Motor neuron (in vitro differentiated cells): ENCODE results near the gene ARHGDIB. TPM values are rescaled to one million over a fixed set of nuclear protein-coding genes. Genes with fewer than 3 reads are reported as not detected.
A peak's percentile ranks its signal among the peaks of the same experiment; 100 is the strongest.

Source experiments
- ATAC-seq, 8 experiments: fragments of 200-7000 bp; cut with Tn5 transposase; replicated peaks in 6 of 8; 2 replicates each; pipeline ENCODE4 v1.8.0; 2021; ENCODE audit warnings: mild to moderate bottlenecking in 8 of 8, moderate library complexity in 8 of 8
- H3K27ac ChIP-seq, 2 donors: fragments of 250-450 bp; sonication (Bioruptor Pico); 2 replicates each; pipeline ENCODE4 v1.9.0; 2021; ENCODE audit warnings: antibody characterized with exemption in 2 of 2, mild to moderate bottlenecking in 2 of 2, moderate library complexity in 1 of 2
- H3K4me1 ChIP-seq, 2 donors: fragments of 250-450 bp; sonication (Bioruptor Pico); replicated peaks in 1 of 2; 2 replicates each; pipeline ENCODE4 v1.6.1; 2021; ENCODE audit warnings: antibody characterized with exemption in 2 of 2, mild to moderate bottlenecking in 2 of 2, moderate library complexity in 1 of 2
- H3K4me3 ChIP-seq, 5 donors: fragments of 250-450 bp; sonication (Bioruptor Pico); 2 replicates each; pipeline ENCODE4 v1.9.0; 2021; ENCODE audit warnings: antibody characterized with exemption in 5 of 5, mild to moderate bottlenecking in 5 of 5, moderate library complexity in 4 of 5
- WGBS, 10 experiments: fragments of 450-650 bp; shearing (Covaris generic); methylation state at CpG; one replicate each; pipeline ENCODE4 v1.0.0; 2022; 5-methylcytosine and 5-hydroxymethylcytosine counted together
- in situ Hi-C, 9 experiments: fragments of 400-800 bp; cut with MboI; loops; one replicate each; pipeline ENCODE4 v1.15.0; 2021; ENCODE audit warnings: low sequenced_read_pairs in 9 of 9, low pct_unique_long_range_greater_than_20kb in 2 of 9; ENCODE audit not compliant: unreplicated experiment in 9 of 9
- total RNA-seq, 8 experiments: library from RNA; unstranded; fragments of 300-600 nt; gene quantifications; 2 replicates each; pipeline versions ENCODE4 v1.2.3 to v1.2.4, GENCODE V29; 2022

ARHGDIB gene
- total RNA-seq, 8 experiments from 2014 or later, result 0.11 to 6.1 (median 1.2) TPM

- peak in 1 of 8 experiments; percentile 29 for ATAC-seq
- WGBS, 10 experiments, result 15 to 100% (median 70%) methylated on average over 1 to 4 of the region's 4 CpGs
- Histone ChIP-seq H3K27ac (no peak overlapping the region), H3K4me3 (no peak overlapping the region), H3K4me1 (peaks cover 0 to 2% of the 10 kb centered on the region in 2 donors)
- in situ Hi-C loops, result no loop called here
Observed at GRCh38 chr12:14935031-14935430, 26.4 kb downstream of the ARHGDIB start.

- 67 to 100% (median 97%) methylated on average over 1 to 2 of the region's 2 CpGs; no CpG with 5 or more reads in 2 of the 10 experiments for WGBS, 10 experiments
- in situ Hi-C loops, result no loop called here
- Histone ChIP-seq H3K27ac (no peak overlapping the region), H3K4me3 (no peak overlapping the region), H3K4me1 (peaks cover 0 to 2% of the 10 kb centered on the region in 2 donors)
- ATAC-seq, result no peak
Observed at GRCh38 chr12:14934511-14934910, 26.9 kb downstream of the ARHGDIB start.

- Histone ChIP-seq H3K4me3 (no peak overlapping the region), H3K4me1 (peaks cover 0 to 2% of the 10 kb centered on the region in 2 donors), H3K27ac (no peak overlapping the region)
- in situ Hi-C loops, result no loop called here
- 68 to 96% (median 89%) methylated on average over 4 to 7 of the region's 7 CpGs for WGBS, 10 experiments
- no peak for ATAC-seq
Observed at GRCh38 chr12:14931791-14932560, 29.4 kb downstream of the ARHGDIB start.

- Histone ChIP-seq H3K27ac (no peak overlapping the region), H3K4me3 (no peak overlapping the region), H3K4me1 (peaks cover 0 to 2% of the 10 kb centered on the region in 2 donors)
- in situ Hi-C loops, result no loop called here
- no peak for ATAC-seq
- 20 to 98% (median 78%) methylated on average over 3 to 4 of the region's 4 CpGs; no CpG with 5 or more reads in 2 of the 10 experiments for WGBS, 10 experiments
Observed at GRCh38 chr12:14931359-14931758, 30.0 kb downstream of the ARHGDIB start.

GRCh38 chr12:14930299-14930698 lies 31.1 kb downstream of the ARHGDIB start:
- Histone ChIP-seq H3K27ac (no peak overlapping the region), H3K4me3 (no peak overlapping the region), H3K4me1 (peaks cover 0 to 2% of the 10 kb centered on the region in 2 donors)
- no peak for ATAC-seq
- in situ Hi-C loops, result no loop called here

- 14 to 100% (median 75%) methylated on average over 1 to 4 of the region's 4 CpGs; no CpG with 5 or more reads in 4 of the 10 experiments for WGBS, 10 experiments
- no peak overlapping the region for H3K4me3 ChIP-seq
- peak in 2 of 8 experiments; percentile 47 to 57 for ATAC-seq
- H3K4me1 ChIP-seq, result no peaks in the 10 kb centered on the region
- no peak overlapping the region for H3K27ac ChIP-seq
- in situ Hi-C loops, result no loop called here
Observed at GRCh38 chr12:14928931-14929330, 32.5 kb downstream of the ARHGDIB start.

- in situ Hi-C loops, result no loop called here
Observed at GRCh38 chr12:14927267-14927666, 34.1 kb downstream of the ARHGDIB start.

GRCh38 chr12:14924541-14924940 lies 36.9 kb downstream of the ARHGDIB start:
- ATAC-seq, result no peak
- Histone ChIP-seq H3K27ac (no peak overlapping the region), H3K4me1 (no peaks in the 10 kb centered on the region), H3K4me3 (no peak overlapping the region)
- in situ Hi-C loops, result no loop called here
- 87 to 100% (median 100%) methylated on average over 1 to 3 of the region's 3 CpGs; no CpG with 5 or more reads in 5 of the 10 experiments for WGBS, 10 experiments

More at GRCh38 chr12:14927267-14927666, 34.1 kb downstream of the ARHGDIB start:
- no peak overlapping the region for H3K4me3 ChIP-seq
- ATAC-seq, result no peak
- 11 to 100% (median 64%) methylated on average over 1 to 3 of the region's 3 CpGs; no CpG with 5 or more reads in 3 of the 10 experiments for WGBS, 10 experiments
- H3K4me1 ChIP-seq, result no peaks in the 10 kb centered on the region
- no peak overlapping the region for H3K27ac ChIP-seq

- 43 to 100% (median 94%) methylated on average over 1 to 2 of the region's 2 CpGs; no CpG with 5 or more reads in 1 of the 10 experiments for WGBS, 10 experiments
- peak in 1 of 8 experiments; percentile 66 for ATAC-seq
Observed at GRCh38 chr12:14923944-14924343, 37.5 kb downstream of the ARHGDIB start.

GRCh38 chr12:14921218-14921617 lies 40.2 kb downstream of the ARHGDIB start:
- in situ Hi-C loops, result no loop called here
- H3K4me3 ChIP-seq, result no peak overlapping the region
- no peak overlapping the region for H3K27ac ChIP-seq
- ATAC-seq, result no peak
- WGBS, 10 experiments, result 17 to 100% (median 86%) methylated on average over 1 to 2 of the region's 2 CpGs; no CpG with 5 or more reads in 4 of the 10 experiments
- H3K4me1 ChIP-seq, result no peaks in the 10 kb centered on the region

More at GRCh38 chr12:14923944-14924343, 37.5 kb downstream of the ARHGDIB start:
- in situ Hi-C loops, result no loop called here
- no peak overlapping the region for H3K27ac ChIP-seq
- no peak overlapping the region for H3K4me3 ChIP-seq
- no peaks in the 10 kb centered on the region for H3K4me1 ChIP-seq

- in situ Hi-C loops, result no loop called here
- Histone ChIP-seq H3K27ac (no peak overlapping the region), H3K4me1 (peaks cover 4 to 6% of the 10 kb centered on the region in 2 donors), H3K4me3 (no peak overlapping the region)
- ATAC-seq, result no peak
- WGBS, 10 experiments, result 16 to 88% (median 70%) methylated on average over 3 to 7 of the region's 7 CpGs; no CpG with 5 or more reads in 1 of the 10 experiments
Observed at GRCh38 chr12:14920475-14921126, 40.8 kb downstream of the ARHGDIB start.

GRCh38 chr12:14919455-14919854 lies 41.9 kb downstream of the ARHGDIB start:
- peaks cover 9 to 12% of the 10 kb centered on the region in 2 donors for H3K4me1 ChIP-seq

GRCh38 chr12:14915736-14916135 lies 45.7 kb downstream of the ARHGDIB start:
- Histone ChIP-seq H3K4me1 (peaks cover 9 to 12% of the 10 kb centered on the region in 2 donors), H3K27ac (no peak overlapping the region), H3K4me3 (no peak overlapping the region)
- in situ Hi-C loops, result no loop called here
- ATAC-seq, result no peak
- WGBS, 10 experiments, result 8 to 60% (median 20%) methylated on average over 1 to 2 of the region's 2 CpGs; no CpG with 5 or more reads in 3 of the 10 experiments

More at GRCh38 chr12:14919455-14919854, 41.9 kb downstream of the ARHGDIB start:
- no peak overlapping the region for H3K27ac ChIP-seq
- no peak overlapping the region for H3K4me3 ChIP-seq
- ATAC-seq, result no peak
- in situ Hi-C loops, result no loop called here
